Lower leg skin (tissue), 4 donors: ENCODE data around the gene EEF2. TPM values are rescaled to one million over a fixed set of nuclear protein-coding genes. Genes with fewer than 3 reads are reported as not detected.
"Not testable (repeated sequence)": the region's sequence is repeated elsewhere in the genome, so short reads cannot be mapped to it uniquely, and the experiment has no call there.

Experiments
- DNase-seq, 2 donors: peaks; one replicate each; pipeline ENCODE4 v3.0.0-alpha.2; 2019; ENCODE audit warnings: low spot score in 2 of 2
- H3K4me3 ChIP-seq: fragments of 200-600 bp; sonication (generic); 2 replicates; pipeline ENCODE4 v1.5.1; 2017; ENCODE audit warnings: mild to moderate bottlenecking, low read depth; ENCODE audit not compliant: poor library complexity, severe bottlenecking
- CTCF ChIP-seq, 3 donors: fragments of 450-650 bp; IDR thresholded peaks; one replicate each; pipeline ENCODE4 v1.5.1; 2016; ENCODE audit warnings: antibody characterized with exemption in 3 of 3, mild to moderate bottlenecking in 3 of 3, moderate library complexity in 2 of 3
- POLR2A ChIP-seq, 2 donors: fragments of 450-650 bp; IDR thresholded peaks; one replicate each; pipeline ENCODE4 v1.6.1; 2016 to 2017; ENCODE audit warnings: antibody characterized with exemption in 2 of 2, mild to moderate bottlenecking in 1 of 2, moderate library complexity in 1 of 2
- WGBS, 2 donors: methylation state at CpG; one replicate each; pipeline ENCODE4 v1.1.5; 2018; 5-methylcytosine and 5-hydroxymethylcytosine counted together
- intact Hi-C: fragments of 100-400 bp; cut with DNase I; formaldehyde crosslinking; loops from one replicate; pipeline ENCODE4 v1.15.0; 2023; ENCODE audit warnings: low total_unique reads
- total RNA-seq, 4 donors: library from RNA; depleted of rRNA; stranded (reverse); fragments of >200 nt; gene quantifications; one replicate each; pipeline ENCODE4 v1.1.0, GENCODE V29; 2016

Gene EEF2
- total RNA-seq, 4 donors from 2014 or later: 2,068 to 2,517 (median 2,443) TPM

GRCh38 chr19:3944018-3944721 is 41.1 kb downstream of the EEF2 start:
- TF ChIP-seq CTCF (IDR thresholded peaks at IDR 0.05) (no peak), POLR2A (IDR thresholded peaks at IDR 0.05) (no peak)
- DNase-seq: no peak
- 78 to 82% methylated on average over 11 of the region's 11 CpGs for WGBS, 2 donors
- no peak overlapping the region for H3K4me3 ChIP-seq
- intact Hi-C loops: no loop called here

DNA sequence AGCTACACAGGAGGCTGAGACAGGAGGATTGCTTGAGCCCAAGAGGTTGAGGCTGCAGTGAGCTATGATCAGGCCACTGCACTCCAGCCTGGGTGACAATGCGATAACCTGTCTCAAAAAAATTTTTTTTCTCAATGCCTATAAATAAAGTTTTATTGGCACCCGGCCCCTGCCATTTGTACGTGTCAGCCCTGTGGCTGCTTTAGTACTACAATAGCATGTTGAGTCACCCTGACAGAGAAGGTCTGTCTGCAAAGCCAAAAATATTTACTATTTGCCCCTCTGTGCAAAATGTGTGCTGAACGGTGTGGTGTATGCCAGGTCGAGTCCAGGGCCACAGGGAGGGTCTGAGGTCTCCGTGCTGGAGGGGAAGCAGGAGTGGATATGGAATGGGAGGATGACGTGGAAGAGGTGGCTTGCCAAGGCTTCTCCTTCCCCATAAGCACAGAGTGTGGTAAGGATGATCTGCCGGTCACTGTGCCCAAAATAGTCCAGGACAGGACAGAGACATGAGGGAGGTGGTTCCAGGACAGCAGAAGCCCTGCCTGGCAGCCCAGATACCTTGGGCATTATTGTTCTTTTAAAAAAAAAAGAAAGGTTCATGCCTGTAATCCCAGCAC is 42.4 kb downstream of the EEF2 start:
- intact Hi-C loops: no loop called here
- no peak for DNase-seq
- H3K4me3 ChIP-seq: no peak overlapping the region
- WGBS, 2 donors: 78 to 84% methylated on average over 8 of the region's 8 CpGs
- TF ChIP-seq CTCF (IDR thresholded peaks at IDR 0.05): no peak
- no peak for TF ChIP-seq POLR2A (IDR thresholded peaks at IDR 0.05)

DNA sequence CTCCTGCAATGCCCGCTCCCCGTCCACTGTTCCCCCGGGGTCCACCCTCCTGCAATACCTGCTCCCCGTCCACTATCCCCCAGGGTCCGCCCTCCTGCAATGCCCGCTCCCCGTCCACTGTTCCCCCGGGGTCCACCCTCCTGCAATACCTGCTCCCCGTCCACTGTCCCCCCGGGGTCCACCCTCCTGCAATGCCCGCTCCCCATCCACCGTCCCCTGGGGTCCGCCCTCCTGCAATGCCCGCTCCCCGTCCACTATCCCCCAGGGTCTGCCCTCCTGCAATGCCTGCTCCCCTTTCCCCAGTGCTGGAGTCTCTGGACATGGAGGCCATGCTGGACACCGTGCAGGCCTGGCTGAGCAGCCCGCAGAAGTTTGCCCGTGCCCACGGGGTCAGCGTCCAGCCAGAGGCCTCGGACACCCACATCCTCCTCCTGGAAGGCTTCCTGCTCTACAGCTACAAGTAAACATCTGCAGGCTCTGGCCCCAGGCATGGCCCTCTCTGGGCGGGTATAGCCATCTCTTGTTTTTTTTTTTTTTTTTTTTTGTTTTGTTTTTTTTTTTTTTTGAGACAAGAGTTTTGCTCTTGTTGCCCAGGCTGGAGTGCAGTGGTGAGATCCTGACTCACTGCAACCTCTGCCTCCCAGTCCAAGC is 46.8 kb downstream of the EEF2 start:
- 81 to 85% methylated on average over 12 to 22 of the region's 22 CpGs for WGBS, 2 donors
- intact Hi-C loops, DNase-seq, H3K4me3 ChIP-seq: not testable (repeated sequence)

DNA sequence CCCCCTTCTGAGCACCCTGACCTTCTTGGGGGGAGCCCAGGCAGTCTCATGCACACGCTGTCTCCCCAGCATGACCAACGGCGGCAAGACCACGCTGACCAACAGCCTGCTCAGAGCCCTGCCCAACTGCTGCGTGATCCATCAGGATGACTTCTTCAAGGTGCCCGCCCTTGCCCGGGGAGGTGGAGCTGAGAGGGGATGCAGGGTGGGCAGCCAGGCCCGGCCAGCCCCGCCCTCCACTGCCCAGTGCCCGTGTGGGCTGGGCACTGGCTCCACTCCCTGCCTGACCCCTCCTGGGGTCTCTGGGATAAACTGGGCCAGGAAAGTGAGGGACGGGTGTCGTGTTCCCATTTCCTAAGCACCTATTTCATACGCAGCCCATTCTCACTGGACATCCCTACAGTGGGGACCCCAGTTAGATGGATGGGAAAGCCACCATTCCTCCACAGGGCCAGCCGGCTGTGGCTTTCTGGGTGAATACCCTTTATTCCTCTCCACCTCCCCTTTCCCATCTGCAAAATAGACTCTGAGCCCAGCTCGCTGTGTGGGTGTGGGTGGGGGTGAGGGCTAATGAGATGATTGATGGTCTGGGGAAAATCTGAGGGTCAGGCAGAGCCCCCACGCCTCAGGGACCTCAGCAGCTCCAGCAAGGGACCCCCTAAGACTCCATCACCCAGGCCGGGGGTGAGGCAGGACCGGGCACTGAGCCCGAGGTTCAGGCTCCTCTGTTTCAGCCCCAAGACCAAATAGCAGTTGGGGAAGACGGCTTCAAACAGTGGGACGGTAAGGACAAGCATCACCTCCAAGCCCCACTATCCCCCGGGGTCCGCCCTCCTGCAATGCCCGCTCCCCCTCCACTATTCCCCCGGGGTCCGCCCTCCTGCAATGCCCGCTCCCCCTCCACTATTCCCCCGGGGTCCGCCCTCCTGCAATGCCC is 48.5 kb downstream of the EEF2 start:
- 76 to 78% methylated on average over 26 to 27 of the region's 29 CpGs for WGBS, 2 donors
- no peak for DNase-seq
- no peak overlapping the region for H3K4me3 ChIP-seq
- TF ChIP-seq CTCF (IDR thresholded peaks at IDR 0.05) (no peak), POLR2A (IDR thresholded peaks at IDR 0.05) (no peak)
- intact Hi-C loops: no loop called here

- 2 to 3% methylated on average over 21 to 41 of the region's 51 CpGs for WGBS, 2 donors
- TF ChIP-seq CTCF (IDR thresholded peaks at IDR 0.05): no peak
- no peak for TF ChIP-seq POLR2A (IDR thresholded peaks at IDR 0.05)
- intact Hi-C loops: no loop called here
Observed at GRCh38 chr19:3932931-3933810, 52.1 kb downstream of the EEF2 start, which contains the start of gene NMRK2. Gene NMRK2 (plus strand): TSS chr19:3933069. CDS start chr19:3933672, 603 bp downstream.

More at GRCh38 chr19:3932931-3933810, 52.1 kb downstream of the EEF2 start, which contains the start of gene NMRK2:
- H3K4me3 ChIP-seq: no peak within 1 kb of the TSS
- no peak for DNase-seq
